ENCODE results near the gene DENND5A. TPM values are rescaled to one million over a fixed set of nuclear protein-coding genes. Genes with fewer than 3 reads are reported as not detected.

DENND5A gene
- total and polyA plus RNA-seq, 9 of the 15 experiments (the other 6 are each of a cell fraction or from before 2014, with no cell fraction given): 11.7 to 130 (median 46.3) TPM

DNA sequence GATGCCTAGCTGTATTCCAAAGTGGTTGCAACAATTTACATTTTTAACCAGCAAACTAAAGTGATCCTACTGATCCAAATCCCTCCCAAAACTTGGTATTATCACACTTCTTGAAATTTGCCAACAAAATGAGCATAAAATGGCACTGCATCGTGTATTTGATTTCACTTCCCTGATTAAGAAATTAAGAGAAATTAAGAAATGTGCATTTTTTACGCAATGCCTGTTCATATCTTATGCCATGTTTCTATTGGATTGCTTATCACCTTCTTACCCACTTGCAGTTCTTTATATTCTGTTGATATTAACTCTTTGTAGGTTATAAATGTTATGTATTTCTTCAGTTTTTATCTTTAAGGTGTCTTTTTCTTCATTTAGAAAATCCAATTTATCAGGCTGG is 80.6 kb downstream of the DENND5A start (continued):
- TF ChIP-seq, protein P1, sequence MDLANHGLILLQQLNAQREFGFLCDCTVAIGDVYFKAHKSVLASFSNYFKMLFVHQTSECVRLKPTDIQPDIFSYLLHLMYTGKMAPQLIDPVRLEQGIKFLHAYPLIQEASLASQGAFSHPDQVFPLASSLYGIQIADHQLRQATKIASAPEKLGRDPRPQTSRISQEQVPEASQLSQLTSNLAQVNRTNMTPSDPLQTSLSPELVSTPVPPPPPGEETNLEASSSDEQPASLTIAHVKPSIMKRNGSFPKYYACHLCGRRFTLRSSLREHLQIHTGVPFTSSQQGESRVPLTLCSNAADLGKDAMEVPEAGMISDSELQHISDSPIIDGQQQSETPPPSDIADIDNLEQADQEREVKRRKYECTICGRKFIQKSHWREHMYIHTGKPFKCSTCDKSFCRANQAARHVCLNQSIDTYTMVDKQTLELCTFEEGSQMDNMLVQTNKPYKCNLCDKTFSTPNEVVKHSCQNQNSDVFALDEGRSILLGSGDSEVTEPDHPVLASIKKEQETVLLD (IDR thresholded peaks at IDR 0.05): no peak

DNA sequence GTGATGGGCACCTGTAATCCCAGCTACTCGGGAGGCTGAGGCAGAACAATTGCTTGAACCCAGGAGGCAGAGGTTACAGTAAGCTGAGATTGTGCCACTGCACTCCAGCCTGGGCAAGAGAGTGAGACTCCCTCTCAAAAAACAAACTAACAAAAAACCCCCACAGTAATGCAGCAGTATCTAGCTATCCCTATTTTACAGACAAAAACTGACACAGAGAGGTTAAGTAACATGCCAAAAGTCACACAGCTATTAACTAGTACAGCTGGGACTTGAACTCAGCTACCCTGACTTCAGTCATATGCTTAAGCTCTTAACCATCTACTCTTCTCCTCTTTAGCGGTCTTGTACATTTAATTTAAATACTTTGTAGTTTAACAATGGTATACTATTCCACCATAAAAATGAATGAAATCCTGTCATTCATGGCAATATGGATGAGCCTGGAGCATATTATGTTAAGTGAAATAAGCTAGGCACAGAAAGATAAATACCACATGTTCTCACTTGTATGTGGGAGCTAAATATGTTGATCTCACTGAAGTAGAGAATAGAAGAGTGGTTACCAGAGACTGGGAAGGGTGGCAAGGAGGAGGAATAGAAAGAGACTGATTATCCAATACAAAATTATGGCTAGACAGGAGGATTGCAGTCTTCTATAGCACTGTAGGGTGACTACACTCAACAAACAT is 82.8 kb downstream of the DENND5A start:
- CTCF ChIA-PET (ENCODE audit: low intra/inter-chr PET ratio): no interaction called here

More for the DNA sequence above, 82.8 kb downstream of the DENND5A start:
- Histone ChIP-seq H3K36me3 (ENCODE audit: control insufficient read depth, insufficient read depth, low read length) (peaks cover 32% of the 10 kb centered on the region), H3K9me1 (ENCODE audit: control insufficient read depth, insufficient read depth, low read length) (no peaks in the 10 kb centered on the region), H3K9me3 (replicated peaks; ENCODE audit: control insufficient read depth, insufficient read depth, low read depth, low read length) (no peaks in the 10 kb centered on the region), H3K79me2 (ENCODE audit: control insufficient read depth, insufficient read depth, low read length) (no peaks in the 10 kb centered on the region), H3K4me2 (ENCODE audit: insufficient read depth, low read length) (no peak overlapping the region), H3K27me3 (ENCODE audit: control insufficient read depth in 2 of 2, insufficient read depth in 2 of 2, low read length in 2 of 2) (no peaks in the 10 kb centered on the region), H3K27ac (ENCODE audit: extremely low read depth, low read depth, low read length) (no peak overlapping the region), H2AFZ (ENCODE audit: low read depth, low read length) (no peak overlapping the region), H4K20me1 (replicated peaks; ENCODE audit: control insufficient read depth, insufficient read depth, low read length) (no peaks in the 10 kb centered on the region), H3K4me3 (no peak overlapping the region), H3K9ac (ENCODE audit: insufficient read depth in 1 of 2, low read depth in 2 of 2, low read length in 2 of 2) (no peak overlapping the region), H3K4me1 (replicated peaks in 1 of 2; ENCODE audit: control insufficient read depth in 2 of 2, insufficient read depth in 2 of 2, low read length in 2 of 2) (no peaks in the 10 kb centered on the region)
- FAIRE-seq (no peak), DNase-seq (ENCODE audit: extremely low read depth in 1 of 4, low spot score in 3 of 4) (no peak), ATAC-seq (no peak)
- BruUV-seq (replicated peaks): no TSS peak
- TF ChIP-seq, protein P2, sequence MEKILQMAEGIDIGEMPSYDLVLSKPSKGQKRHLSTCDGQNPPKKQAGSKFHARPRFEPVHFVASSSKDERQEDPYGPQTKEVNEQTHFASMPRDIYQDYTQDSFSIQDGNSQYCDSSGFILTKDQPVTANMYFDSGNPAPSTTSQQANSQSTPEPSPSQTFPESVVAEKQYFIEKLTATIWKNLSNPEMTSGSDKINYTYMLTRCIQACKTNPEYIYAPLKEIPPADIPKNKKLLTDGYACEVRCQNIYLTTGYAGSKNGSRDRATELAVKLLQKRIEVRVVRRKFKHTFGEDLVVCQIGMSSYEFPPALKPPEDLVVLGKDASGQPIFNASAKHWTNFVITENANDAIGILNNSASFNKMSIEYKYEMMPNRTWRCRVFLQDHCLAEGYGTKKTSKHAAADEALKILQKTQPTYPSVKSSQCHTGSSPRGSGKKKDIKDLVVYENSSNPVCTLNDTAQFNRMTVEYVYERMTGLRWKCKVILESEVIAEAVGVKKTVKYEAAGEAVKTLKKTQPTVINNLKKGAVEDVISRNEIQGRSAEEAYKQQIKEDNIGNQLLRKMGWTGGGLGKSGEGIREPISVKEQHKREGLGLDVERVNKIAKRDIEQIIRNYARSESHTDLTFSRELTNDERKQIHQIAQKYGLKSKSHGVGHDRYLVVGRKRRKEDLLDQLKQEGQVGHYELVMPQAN (IDR thresholded peaks at IDR 0.05; ENCODE audit: borderline replicate concordance): no peak
- TF ChIP-seq, protein P3, sequence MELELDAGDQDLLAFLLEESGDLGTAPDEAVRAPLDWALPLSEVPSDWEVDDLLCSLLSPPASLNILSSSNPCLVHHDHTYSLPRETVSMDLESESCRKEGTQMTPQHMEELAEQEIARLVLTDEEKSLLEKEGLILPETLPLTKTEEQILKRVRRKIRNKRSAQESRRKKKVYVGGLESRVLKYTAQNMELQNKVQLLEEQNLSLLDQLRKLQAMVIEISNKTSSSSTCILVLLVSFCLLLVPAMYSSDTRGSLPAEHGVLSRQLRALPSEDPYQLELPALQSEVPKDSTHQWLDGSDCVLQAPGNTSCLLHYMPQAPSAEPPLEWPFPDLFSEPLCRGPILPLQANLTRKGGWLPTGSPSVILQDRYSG (tag; conservative IDR thresholded peaks at IDR 0.05; ENCODE audit: low read depth): no peak
- TF ChIP-seq BCOR (IDR thresholded peaks at IDR 0.05) (peak; percentile 67; the same call in 1 of the 2 replicates), ZFP36 (IDR thresholded peaks at IDR 0.05; ENCODE audit: low read depth, low read length, partially characterized antibody) (peak; percentile 53), RBM25 (IDR thresholded peaks at IDR 0.05; ENCODE audit: low read depth, low read length, severe bottlenecking) (peak; percentile 90), SMARCA5 (IDR thresholded peaks at IDR 0.05) (peak; percentile 65; the same call in 1 of the 2 replicates), HDAC2 (IDR thresholded peaks at IDR 0.05) (0 out of 2 replicates have a peak, but pooled peaks have one; percentile 24)
- in situ Hi-C loops (cut with MboI) (no loop called here), intact Hi-C loops (cut with micrococcal nuclease) (no loop called here)
- POLR2A ChIA-PET: interaction anchor here (1.2 kb wide), 1 partner anchor 11 kb away, joined by 3 read pairs; no protein-coding TSS in a partner anchor
- 92% methylated on average over 2 of the region's 2 CpGs for WGBS (ENCODE audit: insufficient coverage, low coverage, missing lambda C conversion rate)
